ENCODE data around the gene LIN7C. TPM values are rescaled to one million over a fixed set of nuclear protein-coding genes. Genes with fewer than 3 reads are reported as not detected.

LIN7C gene
- total RNA-seq = 15.7 and 19.7 TPM in 2 replicates

GRCh38 chr11:27506200-27507182 is at the start of gene LIN7C:
TSS of gene LIN7C (minus strand) at chr11:27506769. CDS start at chr11:27506752, 17 bp downstream.

GRCh38 chr11:27472398-27473016 is 34.1 kb downstream of the LIN7C start, which contains the start of gene LGR4:
TSS of gene LGR4 (minus strand) at chr11:27472790. CDS start at chr11:27472302, 488 bp downstream.

Other genes starting within 250 kb of the LIN7C start
- 1.2 and 3.1 TPM in 2 replicates for gene CCDC34, start 143.6 kb downstream of the LIN7C start, total RNA-seq
- 7.0 and 17.6 TPM in 2 replicates for gene LGR4, start 34.0 kb downstream of the LIN7C start, total RNA-seq
- 0.34 and 4.1 TPM in 2 replicates for gene BDNF, start 193.7 kb upstream of the LIN7C start, total RNA-seq

All from pericardium fibroblast (primary cell).